Renal cortical epithelial cell (primary cell): ENCODE measurements around the gene MRPS18A. TPM values are rescaled to one million over a fixed set of nuclear protein-coding genes. Genes with fewer than 3 reads are reported as not detected.
A peak's percentile ranks its signal among the peaks of the same experiment; 100 is the strongest.

ENCODE experiments used
- DNase-seq: peaks from one replicate; pipeline ENCODE4 v3.0.0-alpha.2; 2011; ENCODE audit warnings: low read depth
- total RNA-seq: library from RNA; depleted of rRNA; stranded (reverse); fragments of >200 nt; gene quantifications from 2 replicates; pipeline ENCODE4 v1.2.3, GENCODE V29; 2014

The MRPS18A gene
- total RNA-seq, 1 donor from 2014 or later, result 35.5 TPM

GRCh38 chr6:43698584-43699349 is 11.2 kb upstream of the MRPS18A start:
- peak; percentile 56 for DNase-seq

GRCh38 chr6:43697421-43697820 is 9.8 kb upstream of the MRPS18A start:
- no peak for DNase-seq

GRCh38 chr6:43695967-43696291 is 8.3 kb upstream of the MRPS18A start:
- no peak for DNase-seq

GRCh38 chr6:43695215-43695966 is 7.8 kb upstream of the MRPS18A start:
- DNase-seq, result no peak

- no peak for DNase-seq
Measured at GRCh38 chr6:43689421-43689820, 1.8 kb upstream of the MRPS18A start.

- no peak for DNase-seq
Measured at GRCh38 chr6:43687079-43687436, 533 bp downstream of the MRPS18A start.

- DNase-seq, result no peak
Measured at GRCh38 chr6:43683708-43684455, 3.7 kb downstream of the MRPS18A start.

- DNase-seq, result no peak
Measured at GRCh38 chr6:43682724-43683429, 4.7 kb downstream of the MRPS18A start.

- DNase-seq, result no peak
Measured at GRCh38 chr6:43681303-43681702, 6.3 kb downstream of the MRPS18A start.

GRCh38 chr6:43680308-43681200 is 7.0 kb downstream of the MRPS18A start:
- no peak for DNase-seq

- DNase-seq, result no peak
Measured at GRCh38 chr6:43679057-43679456, 8.5 kb downstream of the MRPS18A start.

- DNase-seq, result no peak
Measured at GRCh38 chr6:43678341-43678740, 9.2 kb downstream of the MRPS18A start.

GRCh38 chr6:43677759-43678158 is 9.8 kb downstream of the MRPS18A start:
- no peak for DNase-seq

GRCh38 chr6:43676962-43677606 is 10.5 kb downstream of the MRPS18A start:
- DNase-seq, result no peak

GRCh38 chr6:43674921-43675320 is 12.7 kb downstream of the MRPS18A start:
- DNase-seq, result no peak

- DNase-seq, result no peak
Measured at GRCh38 chr6:43674291-43674690, 13.3 kb downstream of the MRPS18A start.

- DNase-seq, result no peak
Measured at GRCh38 chr6:43673444-43674084, 14.0 kb downstream of the MRPS18A start.

GRCh38 chr6:43671801-43672690 is 15.5 kb downstream of the MRPS18A start:
- no peak for DNase-seq
